Parathyroid adenoma (tissue), 2 donors: ENCODE data around the gene ATXN10.

Experiments used
- H2AFZ ChIP-seq: fragments of 300-600 bp; sonication (generic); one replicate; pipeline ENCODE4 v1.7.0; 2017; ENCODE audit warnings: antibody characterized with exemption, mild to moderate bottlenecking
- H3K27ac ChIP-seq: fragments of 300-600 bp; sonication (generic); one replicate; pipeline ENCODE4 v1.7.0; 2017
- H3K27me3 ChIP-seq: fragments of 300-600 bp; sonication (generic); one replicate; pipeline ENCODE4 v1.7.0; 2017; ENCODE audit warnings: low read length; ENCODE audit not compliant: control insufficient read depth, insufficient read depth
- H3K36me3 ChIP-seq: fragments of 300-600 bp; sonication (generic); one replicate; pipeline ENCODE4 v1.7.0; 2017; ENCODE audit warnings: low read length; ENCODE audit not compliant: control insufficient read depth, insufficient read depth
- H3K4me1 ChIP-seq: fragments of 300-600 bp; sonication (generic); one replicate; pipeline ENCODE4 v1.7.0; 2017; ENCODE audit warnings: control low read depth
- H3K4me2 ChIP-seq: fragments of 300-600 bp; sonication (generic); one replicate; pipeline ENCODE4 v1.7.0; 2017; ENCODE audit warnings: low read length
- H3K4me3 ChIP-seq: fragments of 300-600 bp; sonication (generic); one replicate; pipeline ENCODE4 v1.7.0; 2017; ENCODE audit warnings: low read depth, low read length
- H3K79me2 ChIP-seq: fragments of 300-600 bp; sonication (generic); one replicate; pipeline ENCODE4 v1.7.0; 2017; ENCODE audit warnings: control low read depth
- H3K9ac ChIP-seq: fragments of 300-600 bp; sonication (generic); one replicate; pipeline ENCODE4 v1.7.0; 2017; ENCODE audit warnings: mild to moderate bottlenecking
- H3K9me3 ChIP-seq: fragments of 300-600 bp; sonication (generic); one replicate; pipeline ENCODE4 v1.7.0; 2017; ENCODE audit warnings: low read length; ENCODE audit not compliant: control insufficient read depth
- CTCF ChIP-seq: fragments of 300-600 bp; sonication (generic); IDR thresholded peaks from one replicate; pipeline ENCODE4 v1.7.0; 2017; ENCODE audit warnings: antibody characterized with exemption, mild to moderate bottlenecking
- donor health status: primary hyperparathyroidism.

ATXN10 gene

GRCh38 chr22:45842291-45842991, 170.8 kb downstream of the ATXN10 start:
- Histone ChIP-seq H2AFZ (no peak overlapping the region), H3K9ac (no peak overlapping the region), H3K79me2 (no peaks in the 10 kb centered on the region), H3K4me2 (no peak overlapping the region), H3K9me3 (no peaks in the 10 kb centered on the region), H3K4me3 (no peak overlapping the region), H3K36me3 (no peaks in the 10 kb centered on the region), H3K27ac (no peak overlapping the region), H3K27me3 (no peaks in the 10 kb centered on the region), H3K4me1 (no peaks in the 10 kb centered on the region)
- no peak for TF ChIP-seq CTCF

DNA sequence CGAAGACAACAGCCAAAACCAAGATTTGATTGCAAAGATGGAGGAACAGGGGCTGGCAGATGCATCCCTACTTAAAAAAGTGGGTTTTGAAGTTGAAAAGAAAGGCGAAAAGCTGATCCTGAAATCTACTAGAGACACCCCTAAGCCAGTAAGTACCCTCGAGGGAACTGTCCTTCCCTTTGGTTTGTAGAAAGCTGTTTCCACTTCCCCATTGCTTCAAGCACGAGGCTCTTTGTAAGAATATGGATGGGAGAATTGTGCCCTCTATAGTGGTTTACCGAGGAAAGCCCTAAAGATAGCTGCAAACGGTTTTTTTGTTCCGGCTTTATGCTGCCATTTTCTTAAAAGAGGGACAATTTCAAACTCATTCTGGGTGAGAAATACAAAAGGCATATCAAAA, 171.4 kb downstream of the ATXN10 start:
- no peak overlapping the region for H3K4me2 ChIP-seq
- no peak overlapping the region for H3K27ac ChIP-seq
- H3K4me1 ChIP-seq, result no peaks in the 10 kb centered on the region
- H3K9me3 ChIP-seq, result no peaks in the 10 kb centered on the region
- no peaks in the 10 kb centered on the region for H3K36me3 ChIP-seq
- H3K79me2 ChIP-seq, result no peaks in the 10 kb centered on the region
- TF ChIP-seq CTCF, result no peak
- no peak overlapping the region for H3K4me3 ChIP-seq
- no peaks in the 10 kb centered on the region for H3K27me3 ChIP-seq
- no peak overlapping the region for H2AFZ ChIP-seq
- H3K9ac ChIP-seq, result no peak overlapping the region

DNA sequence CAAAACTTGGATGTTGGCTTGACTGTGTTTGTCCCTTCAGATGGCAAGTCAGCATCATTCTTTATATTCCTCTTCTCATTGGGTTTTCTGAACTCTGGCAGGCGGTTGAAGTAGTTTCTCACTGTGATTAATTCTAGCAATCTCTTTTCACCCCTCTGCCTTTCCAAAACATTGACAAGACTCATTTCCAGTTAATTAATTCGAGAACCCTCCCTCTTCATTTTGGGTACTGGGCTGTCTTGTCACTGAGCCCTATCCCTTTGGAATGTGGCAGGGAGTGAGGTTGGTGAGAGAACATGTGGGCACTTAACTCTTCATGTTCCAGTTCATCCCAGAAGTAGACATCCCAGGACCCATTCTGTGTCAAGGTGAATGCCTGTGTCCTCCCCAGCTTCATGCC, 172.4 kb downstream of the ATXN10 start:
- TF ChIP-seq CTCF, result no peak
- Histone ChIP-seq H2AFZ (no peak overlapping the region), H3K4me3 (no peak overlapping the region), H3K9ac (no peak overlapping the region), H3K27me3 (no peaks in the 10 kb centered on the region), H3K27ac (no peak overlapping the region), H3K4me2 (no peak overlapping the region), H3K36me3 (no peaks in the 10 kb centered on the region), H3K9me3 (no peaks in the 10 kb centered on the region), H3K4me1 (no peaks in the 10 kb centered on the region), H3K79me2 (no peaks in the 10 kb centered on the region)

DNA sequence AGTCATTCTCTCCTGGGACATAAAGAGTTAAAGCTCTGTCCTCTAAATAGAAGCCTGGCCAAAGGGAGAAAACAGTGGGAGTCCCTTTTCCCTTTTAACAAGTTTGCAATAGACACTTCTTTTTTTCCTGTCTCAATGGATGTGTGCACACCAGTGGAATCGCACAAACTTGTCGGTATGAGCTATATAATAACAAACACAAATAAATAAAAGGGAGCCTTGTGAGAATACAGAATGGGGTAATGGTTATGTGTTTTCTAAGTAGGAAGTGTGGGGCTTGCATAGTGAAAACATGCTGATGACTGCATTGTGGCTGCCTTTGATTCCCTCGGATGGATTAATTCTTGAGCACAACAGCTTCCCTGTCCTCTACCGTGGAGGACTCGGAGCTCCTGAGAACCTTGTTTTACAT, 173.4 kb downstream of the ATXN10 start:
- Histone ChIP-seq H3K9me3 (no peaks in the 10 kb centered on the region), H3K4me2 (no peak overlapping the region), H3K9ac (no peak overlapping the region), H3K27me3 (no peaks in the 10 kb centered on the region), H3K4me3 (no peak overlapping the region), H2AFZ (no peak overlapping the region), H3K27ac (no peak overlapping the region), H3K4me1 (no peaks in the 10 kb centered on the region), H3K79me2 (no peaks in the 10 kb centered on the region), H3K36me3 (no peaks in the 10 kb centered on the region)
- TF ChIP-seq CTCF, result no peak

DNA sequence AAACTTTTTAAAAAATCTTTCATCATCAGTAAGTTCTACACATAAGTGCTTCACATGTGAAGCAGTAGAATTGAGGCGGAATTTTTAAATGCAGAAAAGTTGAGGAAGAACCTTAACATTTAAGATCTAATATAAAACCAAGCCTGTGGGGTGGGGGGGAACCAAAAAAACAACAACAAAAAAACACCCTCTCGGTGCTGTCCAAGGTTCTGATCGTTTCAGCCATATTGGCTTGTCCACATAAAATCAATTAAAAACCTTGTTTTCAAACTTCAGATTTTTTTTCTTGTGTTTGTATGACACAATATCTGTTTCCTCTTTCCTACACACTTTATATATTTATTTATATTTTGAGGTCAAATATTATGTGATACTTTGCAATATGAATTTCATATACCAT, 175.3 kb downstream of the ATXN10 start:
- H3K79me2 ChIP-seq, result no peaks in the 10 kb centered on the region
- H3K4me3 ChIP-seq, result no peak overlapping the region
- no peak overlapping the region for H2AFZ ChIP-seq
- H3K27ac ChIP-seq, result no peak overlapping the region
- no peaks in the 10 kb centered on the region for H3K36me3 ChIP-seq
- no peaks in the 10 kb centered on the region for H3K9me3 ChIP-seq
- H3K9ac ChIP-seq, result no peak overlapping the region
- TF ChIP-seq CTCF, result no peak
- H3K27me3 ChIP-seq, result no peaks in the 10 kb centered on the region
- no peak overlapping the region for H3K4me2 ChIP-seq
- no peaks in the 10 kb centered on the region for H3K4me1 ChIP-seq
